GM12892 (cell line): ENCODE measurements around the gene BPIFA2.

Source experiments
- POLR2A ChIP-seq: IDR thresholded peaks from 2 replicates; pipeline ENCODE4 v1.6.1; 2011; ENCODE audit warnings: low read depth, low read length, control low read depth
- TAF1 ChIP-seq: IDR thresholded peaks from 2 replicates; pipeline ENCODE4 v1.6.1; 2011; ENCODE audit warnings: low read depth, mild to moderate bottlenecking, control low read depth, low read length, borderline replicate concordance

DNA sequence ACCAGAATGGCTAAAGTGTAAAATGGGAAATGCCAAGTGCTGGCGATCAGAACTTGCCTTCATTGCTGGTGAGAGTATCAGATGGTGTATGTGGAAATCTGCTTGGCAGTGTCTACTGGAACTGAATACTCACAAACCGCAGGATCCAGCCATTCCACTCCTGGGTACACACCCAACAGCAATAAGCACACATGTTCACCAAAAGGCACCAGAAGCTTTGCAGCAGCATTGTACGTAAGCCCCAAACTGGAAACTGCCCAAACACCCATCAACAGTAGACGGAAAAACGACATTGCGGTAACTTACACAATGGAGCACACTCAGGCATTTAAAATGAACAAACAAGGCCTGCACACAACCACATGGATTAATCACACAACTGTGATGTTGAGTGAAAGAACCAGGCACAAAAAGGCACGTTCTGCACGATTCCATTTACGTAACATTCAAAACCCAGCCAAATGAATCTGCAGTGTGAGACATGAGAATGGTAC is 37.3 kb upstream of the BPIFA2 start:
- TF ChIP-seq TAF1 = no peak
- no peak for TF ChIP-seq POLR2A
